Measurements from ENCODE around the gene STXBP6.

- TF ChIP-seq POLR2AphosphoS5 (IDR thresholded peaks at IDR 0.05): peak in 1 of 4 donors; percentile 8
- TF ChIP-seq CTCF (IDR thresholded peaks at IDR 0.05): no peak
- no peak for TF ChIP-seq POLR2A (IDR thresholded peaks at IDR 0.05)
Measured at GRCh38 chr14:25050269-25051150, 563 bp upstream of the STXBP6 start.
